ENCODE data around the gene DHRS9. TPM values are rescaled to one million over a fixed set of nuclear protein-coding genes. Genes with fewer than 3 reads are reported as not detected.

The DHRS9 gene
- total and polyA plus RNA-seq, 11 donors = 0.81 to 30.9 (median 1.9) TPM

GRCh38 chr2:169035887-169036286, 33.5 kb upstream of the DHRS9 start:
- Histone ChIP-seq H3K9me3 (peaks cover 0 to 9% (median 0%) of the 10 kb centered on the region in 12 donors), H3K27ac (no peak overlapping the region), H3K36me3 (no peaks in the 10 kb centered on the region), H3K4me1 (peaks cover 0 to 31% (median 0%) of the 10 kb centered on the region in 12 donors), H3K27me3 (no peaks in the 10 kb centered on the region), H3K4me3 (no peak overlapping the region)
- DNase-seq (no peak), ATAC-seq (no peak)
- TF ChIP-seq POLR2A (IDR thresholded peaks at IDR 0.05) = no peak
- TF ChIP-seq CTCF (IDR thresholded peaks at IDR 0.05) = no peak
- intact Hi-C loops (cut with DNase I) = no loop called here
- 75 to 85% (median 84%) methylated on average over 1 of the region's 1 CpG for WGBS, 4 donors

GRCh38 chr2:169036736-169037440, 32.5 kb upstream of the DHRS9 start:
- H3K4me1 ChIP-seq = peaks cover 0 to 31% (median 0%) of the 10 kb centered on the region in 12 donors
- WGBS, 4 donors = 62 to 75% (median 68%) methylated on average over 4 of the region's 4 CpGs
- H3K27me3 ChIP-seq = no peaks in the 10 kb centered on the region
- no peaks in the 10 kb centered on the region for H3K36me3 ChIP-seq
- ATAC-seq (peak in 1 of 4 donors; percentile 41), DNase-seq (no peak)
- intact Hi-C loops (cut with DNase I) = no loop called here
- H3K9me3 ChIP-seq = peaks cover 0 to 9% (median 0%) of the 10 kb centered on the region in 12 donors
- H3K4me3 ChIP-seq = no peak overlapping the region
- no peak overlapping the region for H3K27ac ChIP-seq
- TF ChIP-seq POLR2A (IDR thresholded peaks at IDR 0.05) (no peak), CTCF (IDR thresholded peaks at IDR 0.05) (no peak)

- peaks cover 0 to 31% (median 0%) of the 10 kb centered on the region in 12 donors for H3K4me1 ChIP-seq
- intact Hi-C loops (cut with DNase I) = no loop called here
These were observed 31.0 kb upstream of the DHRS9 start for GRCh38 chr2:169038338-169038757.

More at GRCh38 chr2:169038338-169038757, 31.0 kb upstream of the DHRS9 start:
- Histone ChIP-seq H3K4me3 (no peak overlapping the region), H3K27me3 (no peaks in the 10 kb centered on the region), H3K27ac (no peak overlapping the region), H3K9me3 (peaks cover 0 to 18% (median 4%) of the 10 kb centered on the region in 12 donors), H3K36me3 (no peaks in the 10 kb centered on the region)
- 74 to 88% (median 78%) methylated on average over 2 of the region's 2 CpGs for WGBS, 4 donors
- no peak for DNase-seq
- TF ChIP-seq CTCF (IDR thresholded peaks at IDR 0.05) (no peak), POLR2A (IDR thresholded peaks at IDR 0.05) (no peak)
- ATAC-seq = no peak
